Measurements from ENCODE around the gene POLA2.
A peak's percentile ranks its signal among the peaks of the same experiment; 100 is the strongest.
"Not testable (repeated sequence)": the region's sequence is repeated elsewhere in the genome, so short reads cannot be mapped to it uniquely, and the experiment has no call there.

POLA2 gene

GRCh38 chr11:65241692-65242091 lies 20.1 kb upstream of the POLA2 start:
- DNase-seq (ENCODE audit: low read depth in 3 of 3), result no peak

- DNase-seq (ENCODE audit: low read depth in 3 of 3), result no peak
These were observed 19.4 kb upstream of the POLA2 start for GRCh38 chr11:65242389-65242788.

- DNase-seq (ENCODE audit: low read depth in 3 of 3), result no peak
These were observed 18.0 kb upstream of the POLA2 start for GRCh38 chr11:65243797-65244196.

- not testable (repeated sequence) for DNase-seq (ENCODE audit: low read depth in 3 of 3)
These were observed 16.7 kb upstream of the POLA2 start for GRCh38 chr11:65245046-65245445.

- DNase-seq (ENCODE audit: low read depth in 3 of 3), result no peak
These were observed 15.3 kb upstream of the POLA2 start for GRCh38 chr11:65246506-65246905.

GRCh38 chr11:65248184-65248710 lies 13.5 kb upstream of the POLA2 start:
- not testable (repeated sequence) for DNase-seq (ENCODE audit: low read depth in 3 of 3)

GRCh38 chr11:65251476-65251875 lies 10.3 kb upstream of the POLA2 start:
- DNase-seq (ENCODE audit: low read depth in 3 of 3), result no peak

GRCh38 chr11:65254724-65255123 lies 7.0 kb upstream of the POLA2 start:
- DNase-seq (ENCODE audit: low read depth in 3 of 3), result no peak

- DNase-seq (ENCODE audit: low read depth in 3 of 3), result no peak
These were observed 2.8 kb upstream of the POLA2 start for GRCh38 chr11:65258988-65259387.

GRCh38 chr11:65260302-65260701 lies 1.5 kb upstream of the POLA2 start:
- DNase-seq (ENCODE audit: low read depth in 3 of 3), result no peak

GRCh38 chr11:65260756-65261590 lies 789 bp upstream of the POLA2 start:
- no peak for DNase-seq (ENCODE audit: low read depth in 3 of 3)

GRCh38 chr11:65262381-65262680 lies 569 bp downstream of the POLA2 start:
- DNase-seq (ENCODE audit: low read depth in 3 of 3), result no peak

GRCh38 chr11:65262776-65263175 lies 1.0 kb downstream of the POLA2 start:
- DNase-seq (ENCODE audit: low read depth in 3 of 3), result no peak

- DNase-seq (ENCODE audit: low read depth in 3 of 3), result not testable (repeated sequence)
These were observed 3.0 kb downstream of the POLA2 start for GRCh38 chr11:65264747-65265146.

- DNase-seq (ENCODE audit: low read depth in 3 of 3), result no peak
These were observed 4.4 kb downstream of the POLA2 start for GRCh38 chr11:65266210-65266609.

- DNase-seq (ENCODE audit: low read depth in 3 of 3), result no peak
These were observed 13.2 kb downstream of the POLA2 start for GRCh38 chr11:65274735-65275682.

- no peak for DNase-seq (ENCODE audit: low read depth in 3 of 3)
These were observed 14.1 kb downstream of the POLA2 start for GRCh38 chr11:65275906-65276305.

- DNase-seq (ENCODE audit: low read depth in 3 of 3), result no peak
These were observed 16.0 kb downstream of the POLA2 start for GRCh38 chr11:65277631-65278277.

GRCh38 chr11:65278356-65278755 lies 16.6 kb downstream of the POLA2 start:
- DNase-seq (ENCODE audit: low read depth in 3 of 3), result no peak

- DNase-seq (ENCODE audit: low read depth in 3 of 3), result no peak
These were observed 17.5 kb downstream of the POLA2 start for GRCh38 chr11:65279279-65279678.

- peak in 2 of 3 experiments; percentile 31 to 48 for DNase-seq (ENCODE audit: low read depth in 3 of 3)
These were observed 18.1 kb downstream of the POLA2 start for GRCh38 chr11:65279741-65280440.
